HCT116 (cell line): ENCODE results near the gene PLCB3.

Experiments used
- CTCF ChIP-seq, 3 experiments: fragments of 200-600 bp in 1 of 3; sonication (generic) in 1 of 3; IDR thresholded peaks in 2 of 3; conservative IDR thresholded peaks in 1 of 3; 2 replicates each; pipeline ENCODE4 v1.5.1; 2012 to 2017; ENCODE audit warnings: low read depth in 2 of 3, low read length in 2 of 3, antibody characterized with exemption in 1 of 3, borderline replicate concordance in 1 of 3, control low read depth in 1 of 3, mild to moderate bottlenecking in 1 of 3, mixed read lengths in 1 of 3, mixed run types in 1 of 3, moderate library complexity in 1 of 3; ENCODE audit not compliant: insufficient read depth in 1 of 3
- EZH2 ChIP-seq: fragments of 200-600 bp; sonication (generic); IDR thresholded peaks from 2 replicates; pipeline ENCODE4 v1.6.1; 2017; ENCODE audit warnings: antibody characterized with exemption, mixed run types
- JUND ChIP-seq: IDR thresholded peaks from 2 replicates; pipeline ENCODE4 v1.6.1; 2012
- POLR2A ChIP-seq: IDR thresholded peaks from 2 replicates; pipeline ENCODE4 v1.7.0; 2011; ENCODE audit warnings: borderline replicate concordance; ENCODE audit not compliant: insufficient read depth, insufficient read length; ENCODE audit errors: extremely low read depth
- POLR2AphosphoS5 ChIP-seq: IDR thresholded peaks from 2 replicates; pipeline ENCODE4 v1.6.1; 2011; ENCODE audit warnings: mild to moderate bottlenecking, low read depth, low read length, moderate library complexity
- SIN3A ChIP-seq: IDR thresholded peaks from 2 replicates; pipeline ENCODE4 v1.6.1; 2012; ENCODE audit warnings: low read depth

DNA sequence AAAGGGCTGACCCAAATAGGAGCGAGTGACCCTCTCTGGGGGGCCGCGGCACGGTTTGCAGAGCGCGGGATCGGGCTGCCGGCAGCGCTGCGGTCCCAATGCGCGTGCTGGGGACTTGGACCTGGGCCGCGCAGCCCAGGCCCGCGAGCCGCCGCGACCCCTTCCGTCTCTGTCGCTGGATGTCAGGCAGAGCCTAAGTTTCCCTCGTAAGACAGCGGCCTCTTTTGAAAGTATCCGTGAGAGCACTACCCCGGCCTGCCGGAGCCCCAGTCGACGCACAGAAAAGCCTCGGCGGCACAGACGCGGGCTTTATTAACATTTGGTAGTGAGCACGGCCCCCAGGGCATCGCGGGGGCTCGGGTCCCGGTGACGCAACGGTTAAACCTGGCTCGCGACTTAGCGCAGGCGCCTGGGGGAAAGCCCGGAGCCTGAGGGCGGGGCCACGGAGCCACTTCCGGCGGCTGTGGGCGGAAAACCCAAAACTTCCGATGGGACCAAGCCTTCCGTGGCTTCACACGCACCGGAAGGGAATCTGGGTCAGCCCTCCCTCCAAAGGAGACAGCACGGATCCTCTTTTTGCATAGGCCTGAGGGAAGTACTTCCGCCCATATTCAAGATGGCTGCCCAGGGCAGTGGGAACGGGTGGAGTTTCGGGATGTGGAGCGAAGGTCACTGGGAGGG, 18.4 kb downstream of the PLCB3 start:
- TF ChIP-seq EZH2 (no peak), SIN3A (no peak), CTCF (IDR thresholded peaks at IDR 0.05 in 2 of 3, conservative IDR thresholded peaks at IDR 0.05 in 1 of 3; ENCODE audit: borderline replicate concordance in 1 of 3, insufficient read depth in 1 of 3, low read depth in 2 of 3, low read length in 2 of 3) (no peak), POLR2AphosphoS5 (peak; percentile 87), JUND (no peak), POLR2A (peak; percentile 14)
